Measurements from ENCODE around the gene PRSS16.
"Not testable (repeated sequence)": the region's sequence is repeated elsewhere in the genome, so short reads cannot be mapped to it uniquely, and the experiment has no call there.

The PRSS16 gene

DNA sequence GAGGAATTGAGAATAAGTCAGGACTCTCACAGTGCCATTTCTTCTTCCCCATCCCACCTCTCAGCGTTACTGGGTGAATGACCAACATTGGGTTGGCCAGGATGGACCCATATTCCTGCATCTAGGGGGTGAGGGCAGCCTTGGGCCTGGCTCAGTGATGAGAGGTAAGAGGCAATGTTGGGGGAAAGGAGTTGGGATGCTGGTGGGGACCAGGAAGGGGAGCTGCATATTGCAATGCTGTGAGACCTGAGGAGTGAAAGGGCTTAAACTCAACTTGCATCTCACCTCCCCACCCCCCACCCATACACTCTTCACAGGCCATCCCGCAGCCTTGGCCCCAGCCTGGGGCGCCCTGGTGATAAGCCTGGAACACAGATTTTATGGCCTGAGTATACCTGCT is 1.3 kb downstream of the PRSS16 start:
- no peak for DNase-seq

DNA sequence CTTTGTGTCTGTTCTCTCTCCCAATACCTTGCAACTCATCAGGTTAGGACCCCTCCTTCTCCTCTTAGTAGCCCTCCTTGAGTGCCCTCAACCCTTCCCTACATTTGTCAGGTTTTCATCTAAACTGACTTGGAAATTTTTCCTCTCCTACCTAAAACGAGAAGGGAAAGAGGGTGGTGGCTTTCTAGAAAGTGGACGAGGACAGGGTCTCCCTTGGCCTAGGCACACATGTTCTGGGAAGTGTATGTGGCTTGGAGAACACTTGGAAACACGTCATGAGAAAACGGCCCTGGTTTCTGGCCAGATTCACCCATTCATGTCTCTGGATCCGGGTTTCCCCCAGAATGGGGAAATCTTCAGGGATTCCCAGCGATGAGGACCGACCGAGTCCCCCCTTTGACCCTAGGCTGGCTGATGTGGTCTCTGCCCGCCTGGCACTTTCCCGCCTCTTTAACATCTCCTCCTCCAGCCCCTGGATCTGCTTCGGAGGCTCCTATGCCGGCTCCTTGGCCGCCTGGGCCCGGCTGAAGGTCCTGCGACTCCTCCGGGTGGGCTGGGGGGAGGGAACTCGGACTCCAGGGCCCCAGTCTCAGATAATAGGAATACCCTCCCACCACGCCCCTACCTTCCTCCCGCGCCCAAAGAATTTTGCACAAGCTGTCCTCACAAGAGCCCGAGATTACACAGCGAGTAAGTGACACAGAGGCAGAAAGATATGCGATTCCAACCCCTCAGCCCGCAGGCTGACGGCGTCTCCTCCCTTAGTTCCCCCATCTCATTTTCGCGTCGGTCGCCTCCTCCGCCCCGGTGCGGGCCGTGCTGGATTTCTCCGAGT is 3.0 kb downstream of the PRSS16 start:
- no peak for DNase-seq

DNA sequence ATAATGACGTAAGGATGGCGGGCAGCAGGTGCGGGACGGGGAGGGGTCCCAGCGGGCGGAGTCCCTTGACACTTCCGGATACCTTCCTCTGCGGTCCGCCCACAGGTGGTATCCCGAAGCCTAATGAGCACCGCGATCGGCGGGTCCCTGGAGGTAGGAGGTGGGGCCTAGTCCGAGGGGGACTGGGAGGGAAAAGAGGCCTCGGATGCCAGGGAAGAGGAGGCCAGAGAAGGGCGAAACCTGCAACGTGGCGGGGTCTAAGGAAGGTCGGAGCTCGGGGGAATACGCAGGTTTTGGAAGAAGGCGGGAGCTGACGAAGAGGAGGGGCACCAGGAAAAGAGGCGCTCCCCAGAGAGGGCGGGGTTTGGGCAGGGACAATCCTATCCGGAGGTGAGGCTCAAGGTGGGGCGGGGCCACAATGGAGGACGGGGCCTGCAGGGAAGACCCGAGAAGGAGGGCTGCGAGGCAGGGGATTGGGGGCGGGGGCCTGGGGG is 3.7 kb downstream of the PRSS16 start:
- DNase-seq, result peak; percentile 46

DNA sequence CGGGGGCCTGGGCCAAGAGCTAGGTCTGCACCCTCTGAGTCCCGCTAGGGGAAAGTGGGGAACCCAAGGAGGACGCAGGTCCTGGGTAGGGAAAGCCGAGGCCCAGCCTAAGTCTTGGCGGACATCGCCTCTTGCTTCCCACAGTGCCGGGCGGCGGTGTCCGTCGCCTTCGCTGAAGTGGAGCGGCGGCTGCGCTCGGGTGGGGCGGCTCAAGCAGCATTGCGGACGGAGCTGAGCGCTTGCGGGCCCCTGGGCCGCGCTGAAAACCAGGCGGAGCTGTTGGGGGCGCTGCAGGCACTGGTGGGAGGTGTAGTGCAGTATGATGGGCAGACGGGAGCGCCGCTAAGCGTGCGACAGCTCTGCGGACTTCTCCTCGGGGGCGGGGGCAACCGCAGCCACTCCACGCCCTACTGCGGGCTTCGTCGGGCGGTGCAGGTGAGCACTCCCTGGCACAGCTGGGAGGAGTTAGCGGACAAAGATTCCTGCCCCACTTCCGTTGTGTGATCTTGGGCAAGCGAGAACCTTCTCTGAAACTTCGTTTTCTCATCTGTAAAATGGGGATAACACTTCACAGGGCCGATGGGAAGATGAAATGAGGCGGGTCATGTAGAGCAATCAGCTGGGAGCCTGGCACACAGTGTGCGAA is 4.2 kb downstream of the PRSS16 start:
- peak; percentile 71 for DNase-seq

DNA sequence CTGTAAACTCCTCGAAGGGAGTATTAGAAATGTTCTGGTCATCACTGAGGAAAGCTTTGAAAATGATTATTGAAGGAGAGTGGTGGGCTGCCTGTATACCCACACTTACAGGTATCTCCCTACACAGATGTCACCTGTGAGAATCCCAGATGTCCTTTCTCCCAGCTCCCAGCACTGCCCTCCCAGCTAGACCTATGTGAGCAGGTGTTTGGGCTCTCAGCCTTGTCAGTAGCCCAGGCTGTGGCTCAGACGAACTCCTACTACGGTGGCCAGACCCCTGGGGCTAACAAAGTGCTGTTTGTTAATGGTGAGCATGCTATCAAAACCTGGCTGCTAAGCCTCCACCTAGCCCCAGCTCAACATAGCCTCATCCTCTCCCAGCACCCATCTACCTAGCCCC is 7.1 kb downstream of the PRSS16 start:
- no peak for DNase-seq

DNA sequence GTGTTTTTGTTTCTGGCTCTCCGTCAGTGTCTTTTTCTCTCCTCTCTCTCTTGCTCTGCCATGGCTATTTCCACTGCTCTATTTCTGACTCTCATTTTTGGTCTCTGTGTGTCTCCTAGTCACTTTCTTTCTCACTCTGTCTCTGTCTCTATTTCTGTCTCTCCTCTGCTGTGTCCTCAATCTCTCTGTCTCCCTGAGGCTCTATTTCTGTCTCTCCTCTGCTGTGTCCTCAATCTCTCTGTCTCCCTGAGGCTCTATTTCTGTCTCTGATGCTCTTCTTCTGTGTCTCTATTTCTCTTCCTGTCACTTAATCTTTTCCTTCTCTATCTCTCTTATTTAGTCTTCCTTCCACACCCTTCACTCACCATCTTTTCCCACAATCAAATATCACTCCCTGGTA is 8.4 kb downstream of the PRSS16 start:
- no peak for DNase-seq

DNA sequence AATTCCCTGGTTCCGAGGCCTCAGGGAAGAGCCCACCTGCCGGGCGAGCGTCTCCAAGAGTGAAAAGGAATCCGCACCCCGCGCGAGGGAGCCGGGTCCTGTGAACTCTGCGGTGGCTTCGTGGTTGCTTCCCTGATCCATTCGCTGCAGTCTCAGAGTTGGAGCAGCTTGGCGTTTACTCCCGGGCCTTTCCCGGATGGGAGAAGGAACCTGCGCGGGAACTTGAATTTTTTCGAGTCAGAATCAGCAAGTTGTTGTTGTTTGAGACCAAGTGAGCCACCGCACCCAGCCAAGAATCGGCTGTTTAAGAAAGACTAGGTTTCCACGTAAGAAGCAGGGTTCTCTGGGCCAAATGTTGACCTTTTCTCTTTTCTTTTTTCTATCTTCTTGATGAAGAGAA is 12.9 kb downstream of the PRSS16 start:
- no peak for DNase-seq

DNA sequence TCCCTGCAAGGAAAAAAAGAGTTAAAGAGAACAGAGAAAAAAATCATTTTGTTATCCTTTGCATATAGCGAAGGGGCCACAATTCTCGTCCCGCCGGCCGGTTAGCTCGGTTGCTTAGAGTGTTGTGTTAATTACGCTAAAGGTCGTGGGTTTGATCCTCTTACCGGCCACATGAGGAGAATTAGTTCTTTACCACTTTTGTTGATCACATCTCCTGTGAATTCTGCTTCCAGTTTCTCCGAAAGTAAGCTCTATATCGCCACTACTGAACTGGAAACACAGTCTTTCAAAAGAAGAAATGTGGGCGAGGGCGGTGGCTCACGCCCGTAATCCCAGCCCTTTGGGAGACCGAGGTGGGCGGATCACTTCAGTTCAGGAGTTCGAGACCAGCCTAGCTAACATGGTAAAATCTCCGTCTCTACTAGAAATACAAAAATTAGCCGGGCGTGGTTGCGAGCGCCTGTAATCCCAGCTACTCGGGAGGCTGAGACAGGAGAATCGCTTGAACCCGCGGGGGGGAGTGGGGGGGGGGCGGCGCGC is 13.4 kb downstream of the PRSS16 start:
- no peak for DNase-seq

DNA sequence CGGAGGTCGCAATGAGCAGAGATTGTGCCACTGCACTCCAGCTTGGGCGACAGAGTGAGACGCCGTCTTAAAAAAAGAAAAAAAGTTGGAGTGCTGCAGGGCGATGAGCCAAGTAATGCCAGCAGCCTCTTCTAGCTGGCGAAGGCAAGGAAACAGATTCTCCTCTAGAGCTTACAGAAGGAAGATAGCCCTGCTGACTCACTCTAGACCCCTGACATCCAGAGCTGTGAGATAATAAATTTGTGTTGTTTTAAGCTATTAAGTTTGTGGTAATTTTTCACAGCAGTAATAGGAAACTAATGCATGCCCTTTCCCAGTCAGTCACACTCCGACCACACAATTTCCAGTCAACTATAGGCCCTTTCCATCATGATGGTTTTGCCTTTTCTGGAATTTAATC is 16.4 kb downstream of the PRSS16 start:
- no peak for DNase-seq

DNA sequence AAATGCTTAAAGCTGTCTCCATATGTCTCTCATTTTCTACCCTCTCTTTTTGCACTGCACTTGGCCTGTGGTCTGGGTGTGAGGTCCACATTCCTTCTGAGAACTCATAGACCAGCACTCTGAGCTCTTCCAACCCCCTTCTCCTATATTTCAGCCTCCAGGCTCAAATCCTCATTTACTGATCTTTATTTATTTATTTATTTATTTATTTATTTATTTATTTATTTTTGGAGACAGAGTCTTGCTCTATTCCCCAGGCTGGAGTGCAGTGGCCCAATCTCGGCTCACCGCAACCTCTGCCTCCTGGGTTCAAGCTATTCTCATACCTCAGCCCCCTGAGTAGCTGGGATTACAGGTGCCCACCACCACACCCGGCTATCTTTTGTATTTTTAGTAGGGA is 19.5 kb downstream of the PRSS16 start:
- not testable (repeated sequence) for DNase-seq

DNA sequence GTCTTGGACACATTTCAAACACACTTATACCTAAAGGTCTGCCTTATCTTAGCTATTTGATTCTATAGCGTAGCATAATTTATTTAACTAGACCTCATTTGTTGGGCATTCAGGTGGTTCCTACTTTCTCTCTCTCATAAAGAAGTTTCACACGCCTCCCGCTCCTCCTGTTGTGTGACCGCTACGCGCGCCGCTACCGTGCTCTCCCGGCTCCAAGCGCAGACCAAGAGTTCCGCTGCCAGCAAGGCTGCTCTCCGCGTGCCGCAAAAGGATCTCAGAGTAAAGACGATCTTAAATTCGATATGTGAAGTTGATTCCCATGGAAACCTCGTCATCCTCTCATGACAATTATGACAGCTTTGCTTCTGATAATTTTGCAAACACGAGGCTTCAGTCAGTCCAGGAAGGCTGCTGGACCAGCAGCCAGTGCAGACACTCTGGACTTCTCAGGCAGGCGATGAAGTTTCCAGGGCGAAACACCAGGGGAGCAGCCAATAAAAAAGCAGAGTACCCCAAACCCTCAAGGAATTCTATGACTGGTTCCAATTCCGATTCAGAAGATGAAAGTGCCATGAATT is 20.4 kb downstream of the PRSS16 start:
- no peak for DNase-seq

DNA sequence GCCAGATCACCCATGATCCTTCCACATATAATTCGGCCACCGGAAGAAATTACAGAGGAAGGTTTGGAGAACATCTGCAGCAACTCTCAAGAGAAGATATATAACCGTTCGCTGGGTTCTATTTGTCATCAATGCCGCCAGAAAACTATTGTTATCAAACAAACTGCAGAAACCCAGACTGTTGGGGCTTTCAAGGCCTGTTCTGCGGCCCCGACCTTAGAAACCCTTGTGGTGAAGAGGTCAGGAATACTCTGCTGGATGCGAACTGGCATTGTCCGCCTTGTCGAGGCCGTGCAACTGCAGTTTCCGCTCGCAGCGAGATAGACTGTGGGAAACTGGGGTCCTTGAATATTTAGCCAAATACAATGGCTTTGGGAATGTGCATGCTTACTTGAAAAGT is 21.3 kb downstream of the PRSS16 start:
- no peak for DNase-seq

DNA sequence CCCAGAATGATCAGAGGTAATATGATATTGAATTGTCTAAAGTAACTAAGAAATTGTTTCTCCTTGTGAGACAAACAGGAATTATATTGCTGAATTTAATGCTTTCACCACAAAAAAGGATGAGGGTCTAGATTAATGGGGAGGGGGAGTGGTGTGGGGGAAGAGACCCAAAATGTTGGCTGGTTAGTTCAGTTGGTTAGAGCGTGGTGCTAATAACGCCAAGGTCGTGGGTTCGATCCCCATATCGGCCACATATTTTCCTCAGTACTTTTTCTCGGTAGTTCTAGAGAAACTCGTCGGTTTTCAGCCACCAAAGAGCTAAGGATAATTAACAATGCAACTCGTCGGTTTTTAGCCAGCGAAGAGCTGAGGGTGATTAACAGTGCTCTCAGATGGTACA is 26.3 kb downstream of the PRSS16 start:
- DNase-seq, result no peak

DNA sequence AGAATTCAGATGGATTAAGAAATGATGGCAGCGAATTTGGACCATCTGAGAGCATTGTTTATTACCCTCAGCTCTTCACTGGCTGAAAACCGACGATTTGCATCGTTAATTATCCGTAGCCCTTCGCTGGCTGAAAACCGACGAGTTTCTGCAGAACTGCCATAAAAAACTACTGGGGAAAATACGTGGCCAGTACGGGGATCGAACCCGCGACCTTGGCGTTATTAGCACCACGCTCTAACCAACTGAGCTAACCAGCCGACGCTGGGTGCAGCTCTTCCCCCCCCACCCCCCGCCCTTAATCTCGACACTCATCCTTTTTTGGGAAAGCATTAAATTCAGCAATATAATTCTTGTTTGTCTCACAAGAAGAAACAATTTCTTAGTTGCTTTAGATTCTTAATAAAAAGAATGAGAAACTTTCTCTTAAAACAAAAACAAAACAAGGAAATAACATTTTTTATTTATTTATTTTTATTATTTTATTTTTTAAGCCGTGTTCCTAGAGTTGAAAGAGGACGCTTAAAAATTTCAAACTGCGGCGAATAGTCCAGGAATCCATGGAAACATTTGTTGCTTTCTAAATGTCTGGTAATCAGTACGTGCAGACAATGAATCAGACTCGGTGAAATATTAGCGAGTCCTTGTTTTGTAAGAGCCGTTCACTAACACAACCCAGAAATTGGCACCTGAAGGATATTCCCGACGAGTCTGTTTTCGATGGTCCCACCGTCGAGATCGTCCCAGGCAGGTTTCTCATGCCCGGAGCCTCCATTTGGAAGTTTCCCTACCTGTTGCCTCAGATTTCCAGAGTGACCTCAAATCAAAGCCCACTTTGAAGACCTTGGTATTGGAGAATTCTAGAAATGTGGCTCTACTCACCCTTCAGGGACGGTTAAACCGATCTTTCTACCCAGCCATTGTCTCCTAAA is 27.8 kb downstream of the PRSS16 start:
- no peak for DNase-seq

DNA sequence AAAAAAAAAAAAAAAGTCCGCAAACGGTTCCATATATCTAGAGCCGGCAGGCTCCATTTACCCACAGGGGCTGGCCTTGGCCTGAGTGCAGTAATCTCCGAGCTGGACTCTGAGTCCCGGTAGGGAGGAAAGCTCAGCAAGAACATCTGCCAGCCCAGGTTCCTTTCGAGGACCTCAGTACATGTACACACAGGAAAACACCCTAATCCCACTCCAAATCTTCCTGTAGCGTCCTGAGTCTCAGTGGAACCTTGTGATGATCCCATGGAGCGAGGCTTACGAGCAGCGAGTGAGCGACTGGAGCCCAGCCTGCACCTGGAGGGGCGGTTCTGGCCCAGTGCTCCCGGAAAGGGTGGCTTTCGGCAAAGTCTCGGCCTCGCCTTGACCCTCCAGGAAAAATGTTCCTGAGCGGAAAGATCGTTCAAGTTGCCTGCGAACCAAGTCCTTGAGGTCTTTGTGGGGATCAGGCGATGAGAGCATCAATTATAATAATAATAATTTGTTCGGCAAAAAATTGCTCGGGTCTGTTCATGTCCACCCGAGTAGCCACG is 32.1 kb downstream of the PRSS16 start:
- no peak for DNase-seq

DNA sequence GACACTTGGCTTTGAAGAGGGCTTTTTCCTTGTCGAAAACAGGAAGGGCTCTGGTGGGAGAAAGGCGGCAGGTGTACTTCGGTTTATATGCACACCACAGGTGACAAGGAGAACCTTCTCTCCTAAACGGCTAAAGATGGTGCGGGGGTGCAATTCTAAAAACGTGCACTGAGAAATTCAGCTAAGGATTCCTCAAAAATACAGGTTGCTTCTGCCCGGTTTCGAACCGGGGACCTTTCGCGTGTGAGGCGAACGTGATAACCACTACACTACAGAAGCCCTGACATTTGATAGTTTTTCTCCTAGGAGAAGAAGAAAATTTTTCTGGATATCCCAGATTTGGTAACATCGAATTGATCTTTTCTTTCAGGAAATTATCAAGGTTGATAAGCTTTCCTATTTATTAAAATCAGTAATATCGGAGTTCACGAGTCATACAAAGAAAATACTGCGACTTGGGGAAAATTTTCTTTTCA is 32.6 kb downstream of the PRSS16 start:
- DNase-seq, result no peak

DNA sequence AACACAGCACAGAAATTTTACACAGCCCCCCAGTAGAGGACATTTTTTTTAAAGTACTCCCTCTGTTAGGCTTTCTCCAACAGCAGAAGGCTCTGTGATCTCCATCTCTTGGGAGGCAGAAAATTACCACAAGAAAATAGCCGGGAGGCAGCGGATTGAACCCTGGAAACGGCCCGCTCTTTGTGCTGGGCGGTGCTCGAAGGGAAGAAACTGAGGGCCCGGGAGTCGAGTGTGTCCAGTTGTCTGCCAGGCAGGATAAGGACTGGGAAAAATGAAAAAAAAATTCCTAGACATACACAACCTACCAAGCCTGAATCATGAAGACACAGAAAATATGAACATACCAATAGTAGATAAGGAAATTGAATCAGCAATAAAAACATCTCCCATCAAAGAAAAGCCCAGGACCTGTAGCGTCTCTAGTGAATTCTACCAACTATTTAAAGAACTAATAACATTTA is 33.1 kb downstream of the PRSS16 start:
- DNase-seq, result no peak

DNA sequence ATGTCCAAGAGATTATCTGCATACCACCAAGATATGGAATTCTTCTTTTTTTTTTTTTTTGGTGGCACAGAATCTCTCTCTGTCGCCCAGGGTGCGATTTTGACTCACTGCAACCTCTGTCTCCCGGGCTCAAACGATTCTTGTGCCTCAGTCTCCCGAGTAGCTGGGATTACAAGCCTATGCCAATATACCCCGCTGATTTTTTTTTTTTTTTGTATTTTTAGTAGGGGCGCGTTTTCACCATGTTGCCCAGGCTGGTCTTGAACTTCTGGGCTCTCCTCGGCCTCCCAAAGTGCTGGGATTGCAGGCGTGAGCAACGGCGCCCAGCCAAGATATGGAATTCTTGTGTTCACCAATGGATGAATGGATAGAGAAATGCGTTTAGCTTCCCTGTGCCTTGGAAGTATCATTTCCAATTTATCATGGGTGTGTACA is 33.6 kb downstream of the PRSS16 start:
- DNase-seq, result no peak

DNA sequence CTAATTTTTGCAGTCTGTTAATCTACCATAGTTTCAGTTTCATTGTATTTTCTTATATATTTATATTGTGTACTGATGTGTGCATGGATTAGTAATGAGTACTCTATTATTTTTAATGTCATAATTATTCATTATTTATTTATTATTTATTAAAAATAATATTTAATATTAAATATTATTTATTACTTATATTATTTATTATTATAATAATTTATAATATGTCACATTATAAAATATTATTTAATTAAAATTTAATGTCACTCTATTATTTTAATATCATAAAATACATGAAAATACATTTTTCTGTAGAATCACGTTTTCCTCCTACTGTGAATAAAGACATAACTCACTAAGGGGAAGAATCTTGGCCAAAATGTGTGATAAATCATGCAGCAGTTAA is 34.1 kb downstream of the PRSS16 start:
- no peak for DNase-seq

DNA sequence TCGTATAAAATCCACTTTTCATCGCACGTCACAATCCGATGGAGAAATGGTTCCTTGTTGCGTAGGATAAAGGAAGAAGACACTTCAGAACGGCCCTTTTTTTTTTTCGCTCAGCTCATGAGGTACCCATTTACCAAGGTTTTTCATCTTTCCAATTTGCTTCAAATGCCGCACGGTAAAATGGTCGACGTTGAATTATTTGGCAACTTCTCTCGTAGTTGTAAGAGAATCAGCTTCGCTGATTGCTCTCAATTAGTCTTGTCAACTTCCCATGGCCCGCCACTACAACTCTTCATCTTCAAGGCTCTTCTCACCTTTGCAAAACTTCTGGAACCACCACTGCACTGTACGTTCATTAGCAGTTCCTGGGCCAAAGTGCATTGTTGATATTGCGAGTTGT is 35.8 kb downstream of the PRSS16 start:
- DNase-seq, result no peak

DNA sequence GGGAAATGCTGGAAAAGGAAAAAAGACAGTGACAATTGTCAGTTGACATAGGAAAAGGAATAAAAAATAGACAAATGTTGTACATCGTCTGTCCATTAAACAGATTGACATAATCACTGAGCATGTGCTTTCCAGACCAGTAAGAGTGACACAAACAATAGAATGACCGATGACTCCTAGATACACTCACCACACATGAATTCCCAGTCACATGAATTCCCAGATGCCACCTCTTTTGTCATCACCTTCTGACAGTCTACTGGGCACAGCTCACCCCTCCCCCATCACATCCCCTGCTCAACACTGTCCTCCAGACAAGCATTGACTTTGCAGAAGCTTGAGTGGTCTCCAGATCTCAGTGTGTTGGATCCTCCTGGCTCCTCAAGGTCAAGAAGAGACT is 38.6 kb downstream of the PRSS16 start:
- no peak for DNase-seq

DNA sequence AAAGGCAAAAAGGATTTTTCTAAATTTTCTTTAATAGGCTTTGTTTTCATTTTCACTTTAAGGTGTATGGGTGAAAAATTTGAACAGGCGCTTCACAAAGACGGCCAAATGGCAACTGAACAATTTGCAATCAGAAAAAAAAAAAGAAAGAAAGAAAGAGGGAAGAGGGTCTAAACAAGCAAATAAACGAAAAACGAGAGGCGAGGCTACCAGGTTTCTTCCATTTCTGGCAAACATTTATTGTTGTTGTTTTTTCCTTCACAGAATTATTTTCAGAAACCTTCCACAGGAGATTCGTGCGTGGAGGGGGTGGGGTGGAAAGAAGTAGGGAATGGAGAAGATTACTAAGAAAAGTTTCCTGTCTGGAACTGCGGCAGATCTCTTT is 40.2 kb downstream of the PRSS16 start:
- no peak for DNase-seq
